H9 (cell line): ENCODE results near the gene RABL3. TPM values are rescaled to one million over a fixed set of nuclear protein-coding genes. Genes with fewer than 3 reads are reported as not detected.

Source experiments
- DNase-seq: peaks from one replicate; pipeline ENCODE4 v3.0.0-alpha.2; 2017
- H2AFZ ChIP-seq: one replicate; pipeline ENCODE4 v1.6.1; 2013; ENCODE audit warnings: mild to moderate bottlenecking, low read length, control low read depth, moderate library complexity
- H2AK5ac ChIP-seq: 2 replicates; pipeline ENCODE4 v1.6.1; 2013; ENCODE audit warnings: low read length, control low read depth, mixed read lengths; ENCODE audit not compliant: insufficient read length
- H2BK120ac ChIP-seq: one replicate; pipeline ENCODE4 v1.6.1; 2013; ENCODE audit warnings: low read depth, mild to moderate bottlenecking, low read length, control low read depth, inconsistent platforms; ENCODE audit not compliant: poor library complexity, severe bottlenecking
- H2BK12ac ChIP-seq: 2 replicates; pipeline ENCODE4 v1.6.1; 2013; ENCODE audit warnings: low read length, control low read depth, mixed read lengths, low read depth; ENCODE audit not compliant: insufficient read length
- H2BK15ac ChIP-seq: 2 replicates; pipeline ENCODE4 v1.6.1; 2013; ENCODE audit warnings: low read depth, low read length, control low read depth
- H2BK20ac ChIP-seq: one replicate; pipeline ENCODE4 v1.6.1; 2013; ENCODE audit warnings: low read depth, mild to moderate bottlenecking, low read length, control low read depth, inconsistent platforms; ENCODE audit not compliant: poor library complexity, severe bottlenecking
- H2BK5ac ChIP-seq: 2 replicates; pipeline ENCODE4 v1.6.1; 2013; ENCODE audit warnings: low read length, control low read depth, mixed read lengths; ENCODE audit not compliant: insufficient read length
- H3K14ac ChIP-seq: 2 replicates; pipeline ENCODE4 v1.6.1; 2013; ENCODE audit warnings: low read length, control low read depth; ENCODE audit not compliant: insufficient read depth
- H3K18ac ChIP-seq: 2 replicates; pipeline ENCODE4 v1.6.1; 2013; ENCODE audit warnings: low read depth, mild to moderate bottlenecking, mixed read lengths, low read length, control low read depth; ENCODE audit not compliant: insufficient read length
- H3K23ac ChIP-seq: 2 replicates; pipeline ENCODE4 v1.6.1; 2013; ENCODE audit warnings: low read length, control low read depth, mixed read lengths, low read depth; ENCODE audit not compliant: insufficient read length
- H3K23me2 ChIP-seq: 2 replicates; pipeline ENCODE4 v1.6.1; 2013; ENCODE audit warnings: low read depth, mild to moderate bottlenecking, mixed read lengths, low read length, control low read depth; ENCODE audit not compliant: insufficient read length, poor library complexity, severe bottlenecking
- H3K27ac ChIP-seq: 2 replicates; pipeline ENCODE4 v1.5.1; 2013; ENCODE audit warnings: low read length, control low read depth, mixed read lengths, low read depth; ENCODE audit not compliant: insufficient read length
- H3K27me3 ChIP-seq: 2 replicates; pipeline ENCODE4 v1.6.1; 2013; ENCODE audit warnings: low read length, control low read depth, inconsistent platforms; ENCODE audit not compliant: insufficient read depth
- H3K4ac ChIP-seq: 2 replicates; pipeline ENCODE4 v1.6.1; 2013; ENCODE audit warnings: low read depth, mild to moderate bottlenecking, control low read depth, inconsistent platforms, low read length, moderate library complexity
- H3K4me1 ChIP-seq: 2 replicates; pipeline ENCODE4 v1.6.1; 2013; ENCODE audit warnings: low read length, control low read depth, inconsistent platforms; ENCODE audit not compliant: insufficient read depth
- H3K4me2 ChIP-seq: 2 replicates; pipeline ENCODE4 v1.6.1; 2013; ENCODE audit warnings: low read length, control low read depth, mixed read lengths; ENCODE audit not compliant: insufficient read length, insufficient read depth
- H3K56ac ChIP-seq: 2 replicates; pipeline ENCODE4 v1.6.1; 2013; ENCODE audit warnings: low read depth, mild to moderate bottlenecking, mixed read lengths, low read length, control low read depth; ENCODE audit not compliant: insufficient read length
- H3K79me1 ChIP-seq: 2 replicates; pipeline ENCODE4 v1.6.1; 2013; ENCODE audit warnings: low read depth, mild to moderate bottlenecking, moderate library complexity, low read length, control low read depth, inconsistent platforms; ENCODE audit not compliant: insufficient read depth, poor library complexity, severe bottlenecking
- H3K79me2 ChIP-seq: 2 replicates; pipeline ENCODE4 v1.6.1; 2013; ENCODE audit warnings: low read length, control low read depth, inconsistent platforms; ENCODE audit not compliant: insufficient read depth
- H3K9ac ChIP-seq: 2 replicates; pipeline ENCODE4 v1.6.1; 2013; ENCODE audit warnings: low read length, control low read depth, mixed read lengths; ENCODE audit not compliant: insufficient read length; ENCODE audit errors: extremely low read depth
- H3K9me3 ChIP-seq: one replicate; pipeline ENCODE4 v1.6.1; 2013; ENCODE audit warnings: low read depth, low read length, inconsistent platforms; ENCODE audit not compliant: control insufficient read depth
- H3T11ph ChIP-seq: one replicate; pipeline ENCODE4 v1.6.1; 2013; ENCODE audit warnings: mild to moderate bottlenecking, low read length, control low read depth, inconsistent platforms
- H4K20me1 ChIP-seq: one replicate; pipeline ENCODE4 v1.6.1; 2013; ENCODE audit not compliant: control insufficient read depth, insufficient read length, insufficient read depth
- H4K5ac ChIP-seq: 2 replicates; pipeline ENCODE4 v1.6.1; 2013; ENCODE audit warnings: low read depth, mild to moderate bottlenecking, mixed read lengths, low read length, control low read depth; ENCODE audit not compliant: insufficient read length
- H4K8ac ChIP-seq: replicated peaks from 2 replicates; pipeline ENCODE4 v1.6.1; 2013; ENCODE audit warnings: low read length, control low read depth, mixed read lengths, low read depth; ENCODE audit not compliant: insufficient read length
- H4K91ac ChIP-seq: 2 replicates; pipeline ENCODE4 v1.6.1; 2013; ENCODE audit warnings: low read depth, mild to moderate bottlenecking, moderate library complexity, mixed read lengths, low read length, control low read depth; ENCODE audit not compliant: insufficient read length
- H3K27ac Mint-ChIP-seq, 3 experiments: 2 replicates in 2 of 3; 3 replicates in 1 of 3; pipeline ENCODE4 v1.8.0; 2020 to 2021; ENCODE audit warnings: mixed read lengths in 3 of 3, mild to moderate bottlenecking in 1 of 3, moderate library complexity in 1 of 3
- H3K27me3 Mint-ChIP-seq: 2 replicates; pipeline ENCODE4 v1.8.0; 2021; ENCODE audit warnings: low read depth, mild to moderate bottlenecking, moderate library complexity, mixed read lengths
- H3K36me3 Mint-ChIP-seq, 3 experiments: 2 replicates in 2 of 3; 3 replicates in 1 of 3; pipeline ENCODE4 v1.8.0; 2020 to 2021; ENCODE audit warnings: low read depth in 3 of 3, mixed read lengths in 3 of 3; ENCODE audit not compliant: insufficient read depth in 1 of 3
- H3K4me1 Mint-ChIP-seq, 2 experiments: 2 replicates each; pipeline ENCODE4 v1.8.0; 2020; ENCODE audit warnings: mixed read lengths in 2 of 2
- H3K4me3 Mint-ChIP-seq, 2 experiments: 2 replicates in 1 of 2; 3 replicates in 1 of 2; pipeline ENCODE4 v1.8.0; 2020 to 2021; ENCODE audit warnings: mild to moderate bottlenecking in 2 of 2, mixed read lengths in 2 of 2, moderate library complexity in 1 of 2
- H3K9me3 Mint-ChIP-seq, 2 experiments: 2 replicates in 1 of 2; 3 replicates in 1 of 2; pipeline ENCODE4 v1.8.0; 2020; ENCODE audit warnings: mild to moderate bottlenecking in 2 of 2, mixed read lengths in 2 of 2, moderate library complexity in 1 of 2
- WGBS: extraction: QIAGEN DNeasy Blood & Tissue Kit; methylation state at CpG from one replicate; pipeline ENCODE4 v1.1.7; 2013; ENCODE audit warnings: missing lambda C conversion rate, low lambda C conversion rate, mixed read lengths; ENCODE audit not compliant: insufficient read length; ENCODE audit errors: extremely low coverage; 5-methylcytosine and 5-hydroxymethylcytosine counted together
- total RNA-seq: library from RNA; stranded (reverse); gene quantifications from 2 replicates; pipeline ENCODE4 v1.2.1, GENCODE V29; 2021
- TF ChIP-seq, protein P1 (sequence below): fragments of 200-600 bp; sonication (generic); conservative IDR thresholded peaks from 3 replicates; pipeline ENCODE4 v1.8.0; 2021; ENCODE audit warnings: antibody characterized with exemption, mild to moderate bottlenecking

RABL3 gene
- total RNA-seq, 1 experiment from 2014 or later: 26.7 TPM

DNA sequence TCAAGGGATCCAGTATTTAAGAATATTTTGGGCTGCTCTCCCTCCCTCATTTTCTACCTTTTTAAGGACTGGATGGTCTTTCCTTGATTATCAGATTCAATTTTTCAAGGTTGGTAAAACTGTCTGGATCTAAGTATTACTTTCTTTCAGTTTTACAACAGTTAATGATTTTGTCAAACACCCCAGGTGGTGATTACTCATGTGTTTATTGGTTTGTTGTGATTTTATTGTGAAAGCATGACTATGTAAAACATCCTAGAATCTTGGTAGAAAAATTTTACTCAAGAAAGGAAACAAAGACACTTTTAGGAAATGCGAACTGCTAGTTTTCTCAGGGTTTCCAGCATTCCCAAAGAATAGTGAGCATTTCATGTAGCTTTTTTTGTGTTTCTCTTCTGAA is 7.5 kb upstream of the RABL3 start:
- Histone ChIP-seq H3K14ac (no peak overlapping the region), H2AFZ (no peak overlapping the region), H2BK20ac (no peak overlapping the region), H3K4ac (no peak overlapping the region), H2BK15ac (no peak overlapping the region), H2BK5ac (no peak overlapping the region), H3K27ac (no peak overlapping the region), H3K18ac (no peak overlapping the region), H3K79me1 (peaks cover 3% of the 10 kb centered on the region), H4K91ac (no peak overlapping the region), H4K5ac (no peak overlapping the region), H3K56ac (no peak overlapping the region), H3K9me3 (no peaks in the 10 kb centered on the region), H3K9ac (no peak overlapping the region), H4K8ac (no peak overlapping the region), H3T11ph (no peak overlapping the region), H2AK5ac (no peak overlapping the region), H3K23me2 (no peaks in the 10 kb centered on the region), H4K20me1 (no peaks in the 10 kb centered on the region), H3K79me2 (peaks cover 18% of the 10 kb centered on the region; the same call in 1 of the 2 replicates), H2BK12ac (no peak overlapping the region), H3K27me3 (no peaks in the 10 kb centered on the region), H3K4me1 (no peaks in the 10 kb centered on the region; the same call in 1 of the 2 replicates), H2BK120ac (no peak overlapping the region), H3K23ac (no peak overlapping the region), H3K4me2 (no peak overlapping the region)
- Mint-ChIP-seq H3K4me3 (no peak overlapping the region), H3K4me1 (peaks cover 23 to 32% of the 10 kb centered on the region in 2 experiments), H3K27ac (peak overlapping the region in 2 of 3 experiments; percentile 55 to 68; a peak in 2 of 7 replicates), H3K36me3 (peaks cover 34 to 50% (median 42%) of the 10 kb centered on the region in 3 experiments), H3K27me3 (no peaks in the 10 kb centered on the region), H3K9me3 (peaks cover 5 to 10% of the 10 kb centered on the region in 2 experiments)
- no CpG with 5 or more reads among the region's 1 CpG for WGBS
- DNase-seq: no peak
- TF ChIP-seq, protein P1, sequence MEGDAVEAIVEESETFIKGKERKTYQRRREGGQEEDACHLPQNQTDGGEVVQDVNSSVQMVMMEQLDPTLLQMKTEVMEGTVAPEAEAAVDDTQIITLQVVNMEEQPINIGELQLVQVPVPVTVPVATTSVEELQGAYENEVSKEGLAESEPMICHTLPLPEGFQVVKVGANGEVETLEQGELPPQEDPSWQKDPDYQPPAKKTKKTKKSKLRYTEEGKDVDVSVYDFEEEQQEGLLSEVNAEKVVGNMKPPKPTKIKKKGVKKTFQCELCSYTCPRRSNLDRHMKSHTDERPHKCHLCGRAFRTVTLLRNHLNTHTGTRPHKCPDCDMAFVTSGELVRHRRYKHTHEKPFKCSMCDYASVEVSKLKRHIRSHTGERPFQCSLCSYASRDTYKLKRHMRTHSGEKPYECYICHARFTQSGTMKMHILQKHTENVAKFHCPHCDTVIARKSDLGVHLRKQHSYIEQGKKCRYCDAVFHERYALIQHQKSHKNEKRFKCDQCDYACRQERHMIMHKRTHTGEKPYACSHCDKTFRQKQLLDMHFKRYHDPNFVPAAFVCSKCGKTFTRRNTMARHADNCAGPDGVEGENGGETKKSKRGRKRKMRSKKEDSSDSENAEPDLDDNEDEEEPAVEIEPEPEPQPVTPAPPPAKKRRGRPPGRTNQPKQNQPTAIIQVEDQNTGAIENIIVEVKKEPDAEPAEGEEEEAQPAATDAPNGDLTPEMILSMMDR: no peak
